HG02623 (cell line): ENCODE data around the gene SNAPIN.

Source experiments
- ATAC-seq: cut with Tn5 transposase; IDR thresholded peaks from one replicate; pipeline ENCODE4 v1.9.1; 2021; ENCODE audit warnings: moderate library complexity; ENCODE audit not compliant: unreplicated experiment

The SNAPIN gene

GRCh38 chr1:153658400-153659174, at the start of gene SNAPIN:
Gene SNAPIN, plus strand, starts transcription at chr1:153658703. Its CDS starts 41 bp downstream, at chr1:153658744.
- peak; percentile 94 for ATAC-seq

- ATAC-seq: no peak
Measured at GRCh38 chr1:153608742-153609584, 49.5 kb upstream of the SNAPIN start.

GRCh38 chr1:153609585-153609907, 49.0 kb upstream of the SNAPIN start:
- no peak for ATAC-seq

- no peak for ATAC-seq
Measured at GRCh38 chr1:153610334-153610733, 48.2 kb upstream of the SNAPIN start.

- ATAC-seq: no peak
Measured at GRCh38 chr1:153610811-153611301, 47.6 kb upstream of the SNAPIN start.

GRCh38 chr1:153611356-153611755, 47.1 kb upstream of the SNAPIN start:
- ATAC-seq: no peak

- ATAC-seq: no peak
Measured at GRCh38 chr1:153612111-153612754, 46.3 kb upstream of the SNAPIN start.

DNA sequence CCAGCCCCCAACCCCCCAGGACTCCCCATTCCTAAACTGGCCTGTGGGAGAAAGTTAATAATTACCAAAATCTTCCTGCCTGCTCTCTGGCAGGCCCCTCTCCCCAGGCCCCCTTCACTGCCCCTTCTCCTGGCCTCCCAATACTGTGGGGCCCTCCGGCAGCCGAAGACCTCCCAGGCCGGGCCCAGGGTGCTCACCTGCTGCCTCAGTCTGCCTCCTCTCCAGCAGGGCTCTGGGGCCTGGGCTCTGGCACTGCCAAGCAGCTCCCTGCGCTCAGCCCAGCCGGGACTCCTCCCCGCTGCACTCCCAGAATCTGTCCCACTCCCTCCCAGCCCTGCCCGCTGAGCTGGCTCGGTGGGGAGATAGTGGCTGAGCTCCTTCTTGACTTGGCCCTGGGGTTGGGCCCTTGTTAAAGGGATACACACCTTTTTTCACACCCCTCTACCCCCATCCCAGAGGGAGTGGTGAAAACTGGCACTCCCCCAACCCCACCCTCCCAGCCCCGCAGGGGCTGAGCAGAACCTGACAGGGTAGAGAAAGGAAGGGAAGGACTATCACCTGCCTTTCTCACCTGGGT, 45.7 kb upstream of the SNAPIN start, which contains the start of gene S100A16:
Gene S100A16 (minus strand): TSS at position 383 of the 577 bp plus-strand sequence. CDS start 4,986 bp downstream, outside the sequence.
- ATAC-seq: no peak

DNA sequence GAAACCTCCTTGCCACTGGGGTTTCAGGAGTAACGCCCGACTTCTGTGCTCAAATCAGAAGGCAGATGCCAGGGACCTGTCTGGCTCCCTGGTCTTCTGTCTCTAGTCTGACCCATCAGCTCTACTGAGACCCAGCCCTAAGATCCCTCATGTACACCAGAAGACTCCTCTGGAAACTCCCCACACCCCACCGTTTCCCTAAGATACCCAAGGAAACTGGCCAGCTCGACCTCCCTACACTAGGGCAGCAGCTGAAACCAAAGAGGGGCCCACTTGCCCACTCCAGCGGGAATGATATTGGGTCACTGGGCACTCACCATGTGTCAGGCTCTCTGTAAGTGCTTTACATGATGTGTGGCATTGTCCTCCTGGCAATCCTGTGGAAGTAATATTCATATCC, 45.1 kb upstream of the SNAPIN start:
- ATAC-seq: no peak

GRCh38 chr1:153614189-153614900, 44.2 kb upstream of the SNAPIN start:
- ATAC-seq: no peak

DNA sequence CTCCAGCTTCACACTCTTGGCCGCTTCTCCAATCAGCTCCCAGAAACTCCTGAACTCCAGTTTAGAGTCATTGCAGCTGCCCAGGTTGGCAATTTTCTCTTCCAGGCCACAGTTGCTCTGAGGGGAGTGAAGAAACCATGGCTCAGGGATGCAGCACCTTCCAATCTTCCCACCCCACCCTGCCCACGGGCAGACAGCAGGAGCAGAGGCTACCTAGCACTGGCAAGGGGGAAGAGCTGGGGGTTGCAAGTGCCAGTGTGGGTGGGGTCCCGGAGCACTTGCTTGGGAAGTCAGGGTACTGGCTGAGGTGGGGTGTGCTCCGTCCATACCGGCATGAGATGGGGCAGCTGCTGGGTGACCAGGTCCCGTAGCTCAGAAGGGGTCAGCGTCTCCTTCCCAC, 43.6 kb upstream of the SNAPIN start:
- ATAC-seq: no peak

GRCh38 chr1:153615406-153615805, 43.1 kb upstream of the SNAPIN start:
- no peak for ATAC-seq

GRCh38 chr1:153616144-153616916, 42.2 kb upstream of the SNAPIN start, which contains the start of gene S100A14:
Gene S100A14, minus strand, starts transcription at chr1:153616325. Its CDS starts 467 bp downstream, at chr1:153615858.
- ATAC-seq: no peak

GRCh38 chr1:153616917-153617311, 41.6 kb upstream of the SNAPIN start:
- no peak for ATAC-seq

- peak; percentile 55 for ATAC-seq
Measured at GRCh38 chr1:153617663-153618062, 40.8 kb upstream of the SNAPIN start.

- no peak for ATAC-seq
Measured at GRCh38 chr1:153619171-153619570, 39.3 kb upstream of the SNAPIN start.

DNA sequence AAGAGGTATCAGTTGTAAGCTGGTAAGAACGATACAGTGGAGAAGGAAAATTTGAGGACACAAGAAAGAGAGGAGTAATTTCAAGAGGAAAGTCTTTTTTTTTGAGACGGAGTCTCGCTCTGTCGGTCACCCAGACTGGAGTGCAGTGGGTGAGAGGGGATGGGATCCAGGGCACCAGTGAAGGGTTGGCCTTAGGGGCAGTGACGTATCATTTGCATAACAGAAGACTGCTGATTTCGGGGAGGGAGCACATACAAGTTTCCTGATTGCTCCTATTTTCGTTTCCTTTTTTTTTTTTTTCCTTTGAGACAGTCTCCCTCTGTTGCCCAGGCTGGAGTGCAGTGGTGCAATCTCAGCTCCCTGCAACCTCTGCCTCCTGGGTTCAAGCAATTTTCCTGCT, 35.4 kb upstream of the SNAPIN start:
- ATAC-seq: no peak

GRCh38 chr1:153624965-153625611, 33.4 kb upstream of the SNAPIN start:
- no peak for ATAC-seq

- ATAC-seq: no peak
Measured at GRCh38 chr1:153626477-153626903, 32.0 kb upstream of the SNAPIN start.
